Liver (tissue), 9 donors: ENCODE results near the gene PCNT. TPM values are rescaled to one million over a fixed set of nuclear protein-coding genes. Genes with fewer than 3 reads are reported as not detected.

Experiments
- DNase-seq: peaks from one replicate; pipeline ENCODE4 v3.0.0-alpha.2; 2017; ENCODE audit warnings: low spot score
- H3K27ac ChIP-seq, 2 donors: one replicate each; pipeline ENCODE4 v1.7.0; 2013; ENCODE audit warnings: inconsistent platforms in 2 of 2, low read length in 2 of 2, control low read depth in 1 of 2, low read depth in 1 of 2, mild to moderate bottlenecking in 1 of 2
- H3K27me3 ChIP-seq, 4 donors: one replicate each; pipeline versions ENCODE4 v1.6.1 to v1.7.0; 2013; ENCODE audit warnings: low read length in 3 of 4, inconsistent platforms in 1 of 4, mild to moderate bottlenecking in 1 of 4, moderate library complexity in 1 of 4; ENCODE audit not compliant: control insufficient read depth in 4 of 4, insufficient read depth in 4 of 4
- H3K36me3 ChIP-seq, 4 donors: one replicate each; pipeline versions ENCODE4 v1.6.1 to v1.7.0; 2013; ENCODE audit warnings: low read length in 3 of 4, mild to moderate bottlenecking in 3 of 4, low read depth in 1 of 4, moderate library complexity in 1 of 4; ENCODE audit not compliant: control insufficient read depth in 4 of 4, insufficient read depth in 3 of 4
- H3K4me1 ChIP-seq, 4 donors: one replicate each; pipeline versions ENCODE4 v1.6.1 to v1.7.0; 2013; ENCODE audit warnings: low read length in 3 of 4, mild to moderate bottlenecking in 3 of 4, moderate library complexity in 1 of 4; ENCODE audit not compliant: control insufficient read depth in 4 of 4, insufficient read depth in 4 of 4
- H3K4me3 ChIP-seq, 3 donors: one replicate each; pipeline versions ENCODE4 v1.6.1 to v1.7.0; 2013; ENCODE audit warnings: low read length in 3 of 3, control low read depth in 1 of 3, low read depth in 1 of 3, mild to moderate bottlenecking in 1 of 3
- H3K9ac ChIP-seq, 2 donors: one replicate each; pipeline ENCODE4 v1.7.0; 2013; ENCODE audit warnings: low read length in 2 of 2, mild to moderate bottlenecking in 2 of 2, moderate library complexity in 2 of 2, control low read depth in 1 of 2, low read depth in 1 of 2
- H3K9me3 ChIP-seq, 4 donors: one replicate each; pipeline versions ENCODE4 v1.6.1 to v1.7.0; 2013; ENCODE audit warnings: low read length in 3 of 4; ENCODE audit not compliant: control insufficient read depth in 4 of 4
- ATF3 ChIP-seq: IDR thresholded peaks from 2 replicates; pipeline ENCODE4 v1.6.1; 2016; ENCODE audit warnings: antibody characterized with exemption
- CTCF ChIP-seq: fragments of 150-350 bp; IDR thresholded peaks from 2 replicates; pipeline ENCODE4 v1.5.1; 2017; ENCODE audit warnings: improper control_type of control experiment, low read depth, low read length; ENCODE audit not compliant: missing input control
- EGR1 ChIP-seq, 2 donors: IDR thresholded peaks; 2 replicates each; pipeline ENCODE4 v1.6.1; 2016 to 2018; ENCODE audit warnings: antibody characterized with exemption in 2 of 2, low read depth in 2 of 2
- FOXA1 ChIP-seq: IDR thresholded peaks from 2 replicates; pipeline ENCODE4 v1.6.1; 2016; ENCODE audit warnings: antibody characterized with exemption
- FOXA2 ChIP-seq: IDR thresholded peaks from 2 replicates; pipeline ENCODE4 v1.6.1; 2016; ENCODE audit warnings: antibody characterized with exemption
- GABPA ChIP-seq, 2 donors: IDR thresholded peaks in 1 of 2; conservative IDR thresholded peaks in 1 of 2; 2 replicates each; pipeline ENCODE4 v1.6.1; 2016; ENCODE audit warnings: antibody characterized with exemption in 2 of 2, mild to moderate bottlenecking in 1 of 2, moderate library complexity in 1 of 2
- HNF4A ChIP-seq, 2 donors: conservative IDR thresholded peaks; 2 replicates each; pipeline ENCODE4 v1.6.1; 2016; ENCODE audit warnings: antibody characterized with exemption in 2 of 2, mild to moderate bottlenecking in 2 of 2
- HNF4G ChIP-seq: IDR thresholded peaks from 2 replicates; pipeline ENCODE4 v1.6.1; 2016; ENCODE audit warnings: antibody characterized with exemption
- JUND ChIP-seq, 2 donors: IDR thresholded peaks; 2 replicates each; pipeline ENCODE4 v1.6.1; 2016; ENCODE audit warnings: antibody characterized with exemption in 2 of 2
- NR2F2 ChIP-seq: IDR thresholded peaks from 2 replicates; pipeline ENCODE4 v1.6.1; 2016; ENCODE audit warnings: antibody characterized with exemption
- RAD21 ChIP-seq, 2 donors: IDR thresholded peaks; 2 replicates each; pipeline ENCODE4 v1.6.1; 2016; ENCODE audit warnings: antibody characterized with exemption in 2 of 2, mild to moderate bottlenecking in 2 of 2
- REST ChIP-seq: IDR thresholded peaks from 2 replicates; pipeline ENCODE4 v1.6.1; 2016; ENCODE audit warnings: antibody characterized with exemption, mild to moderate bottlenecking
- RXRA ChIP-seq, 2 donors: IDR thresholded peaks; 2 replicates each; pipeline ENCODE4 v1.6.1; 2017 to 2018; ENCODE audit warnings: antibody characterized with exemption in 2 of 2, mild to moderate bottlenecking in 1 of 2
- SP1 ChIP-seq: IDR thresholded peaks from 2 replicates; pipeline ENCODE4 v1.6.1; 2018; ENCODE audit warnings: antibody characterized with exemption, mild to moderate bottlenecking
- TAF1 ChIP-seq: conservative IDR thresholded peaks from 2 replicates; pipeline ENCODE4 v1.6.1; 2016; ENCODE audit warnings: antibody characterized with exemption, mild to moderate bottlenecking
- YY1 ChIP-seq: IDR thresholded peaks from 2 replicates; pipeline ENCODE4 v1.6.1; 2016; ENCODE audit warnings: antibody characterized with exemption, mild to moderate bottlenecking
- ZBTB33 ChIP-seq: IDR thresholded peaks from 2 replicates; pipeline ENCODE4 v1.6.1; 2016; ENCODE audit warnings: antibody characterized with exemption
- WGBS: extraction: QIAGEN DNeasy Blood & Tissue Kit; methylation state at CpG from one replicate; pipeline ENCODE4 v1.1.7; 2013; 5-methylcytosine and 5-hydroxymethylcytosine counted together
- polyA plus RNA-seq, 2 donors: library from polyadenylated mRNA; stranded (reverse) in 1 of 2; unstranded in 1 of 2; fragments of 200-250 nt in 1 of 2; fragments of >200 nt in 1 of 2; fragmentation: Nextera tagmentation in 1 of 2; extraction: Ambion mirVana in 1 of 2; gene quantifications; one replicate each; pipeline versions ENCODE4 v1.2.1 to v1.2.3, GENCODE V29; 2013 to 2015
- total RNA-seq, 2 donors: library from RNA; depleted of rRNA; stranded (reverse); fragments of >200 nt; gene quantifications; one replicate each; pipeline ENCODE4 v1.2.3, GENCODE V29; 2014
- TF ChIP-seq, protein P1 (sequence below): IDR thresholded peaks from 2 replicates; pipeline ENCODE4 v1.6.1; 2016; ENCODE audit warnings: antibody characterized with exemption
- donor health status: healthy.
- donor health status: healthy.
- donor health status: healthy.
- donor health status: healthy.
- donor health status: healthy.

The PCNT gene
- total and polyA plus RNA-seq, 4 donors, result 6.7 to 36.8 (median 15.2) TPM

GRCh38 chr21:46397993-46398392 lies 74.0 kb downstream of the PCNT start:
- H3K27ac ChIP-seq, result no peak overlapping the region
- H3K27me3 ChIP-seq, result no peaks in the 10 kb centered on the region
- peaks cover 0 to 22% (median 13%) of the 10 kb centered on the region in 4 donors for H3K4me1 ChIP-seq
- H3K9ac ChIP-seq, result no peak overlapping the region
- no peaks in the 10 kb centered on the region for H3K9me3 ChIP-seq
- H3K36me3 ChIP-seq, result peaks cover 15 to 34% (median 17%) of the 10 kb centered on the region in 4 donors
- no peak for DNase-seq
- no peak for TF ChIP-seq GABPA (IDR thresholded peaks at IDR 0.05 in 1 of 2, conservative IDR thresholded peaks at IDR 0.05 in 1 of 2)
- TF ChIP-seq ATF3, result no peak
- TF ChIP-seq YY1, result no peak
- TF ChIP-seq HNF4A (conservative IDR thresholded peaks at IDR 0.05), result no peak
- TF ChIP-seq RAD21 (IDR thresholded peaks at IDR 0.05), result no peak
- TF ChIP-seq REST, result no peak
- TF ChIP-seq JUND (IDR thresholded peaks at IDR 0.05), result no peak
- TF ChIP-seq TAF1, result no peak
- TF ChIP-seq CTCF, result no peak
- no peak for TF ChIP-seq RXRA (IDR thresholded peaks at IDR 0.05)
- TF ChIP-seq SP1, result no peak
- TF ChIP-seq FOXA2, result no peak
- TF ChIP-seq, protein P1, sequence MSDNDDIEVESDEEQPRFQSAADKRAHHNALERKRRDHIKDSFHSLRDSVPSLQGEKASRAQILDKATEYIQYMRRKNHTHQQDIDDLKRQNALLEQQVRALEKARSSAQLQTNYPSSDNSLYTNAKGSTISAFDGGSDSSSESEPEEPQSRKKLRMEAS, result no peak
- TF ChIP-seq ZBTB33, result no peak
- TF ChIP-seq FOXA1, result no peak
- no peak for TF ChIP-seq HNF4G
- TF ChIP-seq NR2F2, result no peak
- H3K4me3 ChIP-seq, result no peak overlapping the region
- 98% methylated on average over 22 of the region's 22 CpGs for WGBS

GRCh38 chr21:46399129-46399528 lies 75.2 kb downstream of the PCNT start:
- H3K9me3 ChIP-seq, result no peaks in the 10 kb centered on the region
- WGBS, result 98% methylated on average over 1 of the region's 1 CpG
- no peak for TF ChIP-seq REST
- no peak for TF ChIP-seq SP1
- TF ChIP-seq HNF4G, result no peak
- TF ChIP-seq ATF3, result no peak
- no peak for TF ChIP-seq EGR1 (IDR thresholded peaks at IDR 0.05; ENCODE audit: low read depth in 2 of 2)
- no peak for TF ChIP-seq FOXA2
- no peak for TF ChIP-seq JUND (IDR thresholded peaks at IDR 0.05)
- TF ChIP-seq ZBTB33, result no peak
- TF ChIP-seq TAF1, result no peak
- TF ChIP-seq YY1, result no peak
- TF ChIP-seq RAD21 (IDR thresholded peaks at IDR 0.05), result no peak
- TF ChIP-seq RXRA (IDR thresholded peaks at IDR 0.05), result no peak
- TF ChIP-seq GABPA (IDR thresholded peaks at IDR 0.05 in 1 of 2, conservative IDR thresholded peaks at IDR 0.05 in 1 of 2), result no peak
- no peaks in the 10 kb centered on the region for H3K27me3 ChIP-seq
- no peak overlapping the region for H3K4me3 ChIP-seq
- H3K27ac ChIP-seq, result no peak overlapping the region
- H3K36me3 ChIP-seq, result peaks cover 15 to 36% (median 17%) of the 10 kb centered on the region in 4 donors
- H3K9ac ChIP-seq, result no peak overlapping the region
- peaks cover 0 to 11% (median 4%) of the 10 kb centered on the region in 4 donors for H3K4me1 ChIP-seq
- no peak for DNase-seq
